Upper lobe of left lung (tissue), 6 donors: ENCODE data around the gene LASP1. TPM values are rescaled to one million over a fixed set of nuclear protein-coding genes. Genes with fewer than 3 reads are reported as not detected.

Source experiments
- ATAC-seq, 2 donors: fragments of 200-7000 bp; cut with Tn5 transposase; one replicate each; pipeline ENCODE4 v1.9.1; 2022; ENCODE audit warnings: mild to moderate bottlenecking in 2 of 2, moderate library complexity in 2 of 2; ENCODE audit not compliant: low FRiP score in 2 of 2
- DNase-seq, 2 donors: peaks; one replicate each; pipeline ENCODE4 v3.0.0-alpha.2; 2019 to 2020
- H3K27ac ChIP-seq, 4 donors: fragments of 200-600 bp; sonication (generic); one replicate each; pipeline ENCODE4 v1.5.1; 2016 to 2019
- H3K27me3 ChIP-seq, 4 donors: fragments of 200-600 bp; sonication (generic); one replicate each; pipeline ENCODE4 v1.5.1; 2017 to 2019
- H3K36me3 ChIP-seq, 4 donors: fragments of 200-600 bp; sonication (generic); one replicate each; pipeline ENCODE4 v1.5.1; 2016 to 2019
- H3K4me1 ChIP-seq, 4 donors: fragments of 200-600 bp; sonication (generic); one replicate each; pipeline ENCODE4 v1.5.1; 2018 to 2019
- H3K4me3 ChIP-seq, 4 donors: fragments of 200-600 bp; sonication (generic); one replicate each; pipeline ENCODE4 v1.5.1; 2017 to 2019; ENCODE audit warnings: mild to moderate bottlenecking in 2 of 4, moderate library complexity in 1 of 4
- H3K9me3 ChIP-seq, 4 donors: fragments of 200-600 bp; sonication (generic); one replicate each; pipeline ENCODE4 v1.5.1; 2018 to 2019
- EP300 ChIP-seq, 4 donors: sonication (generic); formaldehyde crosslinking; IDR thresholded peaks; one replicate each; pipeline ENCODE4 v1.5.1; 2017; ENCODE audit warnings: antibody characterized with exemption in 4 of 4, control low read depth in 2 of 4
- POLR2A ChIP-seq, 4 donors: fragments of 450-650 bp; IDR thresholded peaks; one replicate each; pipeline ENCODE4 v1.5.1; 2016 to 2017; ENCODE audit warnings: antibody characterized with exemption in 4 of 4, mild to moderate bottlenecking in 2 of 4
- POLR2AphosphoS5 ChIP-seq, 2 donors: sonication (generic); formaldehyde crosslinking; IDR thresholded peaks; one replicate each; pipeline ENCODE4 v1.5.1; 2017; ENCODE audit warnings: antibody characterized with exemption in 2 of 2
- WGBS, 2 donors: methylation state at CpG; one replicate each; pipeline ENCODE4 v1.1.5; 2017 to 2018; 5-methylcytosine and 5-hydroxymethylcytosine counted together
- total RNA-seq, 6 donors: library from RNA; depleted of rRNA in 4 of 6; stranded (reverse); fragments of >200 nt in 4 of 6; gene quantifications; one replicate each; pipeline versions ENCODE4 v1.1.0 to v1.2.1, GENCODE V29; 2016 to 2021
- TF ChIP-seq, protein P1 (sequence below), 6 experiments: fragments of 450-650 bp in 4 of 6; fragments of 200-600 bp in 2 of 6; sonication (generic) in 2 of 6; IDR thresholded peaks; one replicate each; pipeline ENCODE4 v1.5.1; 2016 to 2019; ENCODE audit warnings: antibody characterized with exemption in 6 of 6
- donor health status: DM: no; HTN: no; CAD: no; lungs with moderate emphysema.
- donor health status: DM: no; HTN: yes; CAD: no; lungs with severe emphysema.

LASP1 gene, protein sequence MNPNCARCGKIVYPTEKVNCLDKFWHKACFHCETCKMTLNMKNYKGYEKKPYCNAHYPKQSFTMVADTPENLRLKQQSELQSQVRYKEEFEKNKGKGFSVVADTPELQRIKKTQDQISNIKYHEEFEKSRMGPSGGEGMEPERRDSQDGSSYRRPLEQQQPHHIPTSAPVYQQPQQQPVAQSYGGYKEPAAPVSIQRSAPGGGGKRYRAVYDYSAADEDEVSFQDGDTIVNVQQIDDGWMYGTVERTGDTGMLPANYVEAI
- 100 to 1,000 TPM in 5 of 6 donors, 10 to 100 TPM in 1; 97.9 to 168 (median 149) TPM for total RNA-seq

DNA sequence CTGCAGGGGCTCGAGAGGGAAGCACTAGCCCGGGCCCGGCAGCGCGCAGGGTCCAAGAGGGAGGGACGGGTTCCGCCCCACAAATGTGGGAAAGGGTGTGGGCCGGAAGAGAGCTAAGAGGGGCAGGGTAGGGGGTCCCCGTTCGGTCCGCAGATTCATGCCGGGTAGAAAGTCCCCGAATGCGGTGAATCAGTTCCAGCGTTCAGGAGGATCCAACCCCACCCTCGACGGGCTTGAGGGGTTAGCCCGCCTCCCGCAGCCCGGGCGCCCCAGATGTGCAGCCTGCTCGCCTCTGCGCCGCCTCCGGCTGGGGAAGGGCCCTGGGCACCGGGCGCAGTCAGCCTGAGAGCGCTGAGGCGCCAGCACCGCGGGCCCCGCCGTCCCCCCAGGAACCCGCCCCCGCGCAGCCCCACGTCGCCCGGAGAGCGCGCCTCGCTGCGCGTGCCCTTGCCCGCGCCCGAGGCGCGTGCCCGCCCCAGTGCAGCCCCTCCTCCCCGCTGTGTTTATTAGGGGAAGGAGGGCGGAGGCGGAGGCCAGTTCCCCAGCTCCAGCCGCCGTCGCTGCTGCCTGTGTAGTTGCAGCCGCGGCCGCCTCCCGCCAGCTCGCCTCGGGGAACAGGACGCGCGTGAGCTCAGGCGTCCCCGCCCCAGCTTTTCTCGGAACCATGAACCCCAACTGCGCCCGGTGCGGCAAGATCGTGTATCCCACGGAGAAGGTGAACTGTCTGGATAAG lies at the start of gene LASP1:
Gene LASP1 (plus strand): TSS at position 533 of the 733 bp plus-strand sequence. CDS start 132 bp downstream, at position 665.
- H3K27ac ChIP-seq: peak within 1 kb of the TSS; percentile 93 to 99 (median 98)
- TF ChIP-seq POLR2A (IDR thresholded peaks at IDR 0.05) (peak; percentile 89 to 99 (median 94)), EP300 (IDR thresholded peaks at IDR 0.05) (peak in 1 of 4 donors; percentile 67), POLR2AphosphoS5 (IDR thresholded peaks at IDR 0.05) (peak; percentile 97 to 99)
- TF ChIP-seq, protein P1, sequence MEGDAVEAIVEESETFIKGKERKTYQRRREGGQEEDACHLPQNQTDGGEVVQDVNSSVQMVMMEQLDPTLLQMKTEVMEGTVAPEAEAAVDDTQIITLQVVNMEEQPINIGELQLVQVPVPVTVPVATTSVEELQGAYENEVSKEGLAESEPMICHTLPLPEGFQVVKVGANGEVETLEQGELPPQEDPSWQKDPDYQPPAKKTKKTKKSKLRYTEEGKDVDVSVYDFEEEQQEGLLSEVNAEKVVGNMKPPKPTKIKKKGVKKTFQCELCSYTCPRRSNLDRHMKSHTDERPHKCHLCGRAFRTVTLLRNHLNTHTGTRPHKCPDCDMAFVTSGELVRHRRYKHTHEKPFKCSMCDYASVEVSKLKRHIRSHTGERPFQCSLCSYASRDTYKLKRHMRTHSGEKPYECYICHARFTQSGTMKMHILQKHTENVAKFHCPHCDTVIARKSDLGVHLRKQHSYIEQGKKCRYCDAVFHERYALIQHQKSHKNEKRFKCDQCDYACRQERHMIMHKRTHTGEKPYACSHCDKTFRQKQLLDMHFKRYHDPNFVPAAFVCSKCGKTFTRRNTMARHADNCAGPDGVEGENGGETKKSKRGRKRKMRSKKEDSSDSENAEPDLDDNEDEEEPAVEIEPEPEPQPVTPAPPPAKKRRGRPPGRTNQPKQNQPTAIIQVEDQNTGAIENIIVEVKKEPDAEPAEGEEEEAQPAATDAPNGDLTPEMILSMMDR (IDR thresholded peaks at IDR 0.05): no peak
- H3K36me3 ChIP-seq: peaks cover 0 to 2% (median 0%) of the 10 kb centered on the region in 4 donors
- peak; percentile 90 to 91 for ATAC-seq
- DNase-seq: peak; percentile 91 to 97
- peaks cover 0 to 3% (median 0%) of the 10 kb centered on the region in 4 donors for H3K9me3 ChIP-seq
- H3K4me1 ChIP-seq: peaks cover 39 to 52% (median 43%) of the 10 kb centered on the region in 4 donors
- WGBS, 2 donors: 0 to 1% methylated on average over 31 to 33 of the region's 73 CpGs
- no peaks in the 10 kb centered on the region for H3K27me3 ChIP-seq
- peak within 1 kb of the TSS; percentile 78 to 99 (median 97) for H3K4me3 ChIP-seq

DNA sequence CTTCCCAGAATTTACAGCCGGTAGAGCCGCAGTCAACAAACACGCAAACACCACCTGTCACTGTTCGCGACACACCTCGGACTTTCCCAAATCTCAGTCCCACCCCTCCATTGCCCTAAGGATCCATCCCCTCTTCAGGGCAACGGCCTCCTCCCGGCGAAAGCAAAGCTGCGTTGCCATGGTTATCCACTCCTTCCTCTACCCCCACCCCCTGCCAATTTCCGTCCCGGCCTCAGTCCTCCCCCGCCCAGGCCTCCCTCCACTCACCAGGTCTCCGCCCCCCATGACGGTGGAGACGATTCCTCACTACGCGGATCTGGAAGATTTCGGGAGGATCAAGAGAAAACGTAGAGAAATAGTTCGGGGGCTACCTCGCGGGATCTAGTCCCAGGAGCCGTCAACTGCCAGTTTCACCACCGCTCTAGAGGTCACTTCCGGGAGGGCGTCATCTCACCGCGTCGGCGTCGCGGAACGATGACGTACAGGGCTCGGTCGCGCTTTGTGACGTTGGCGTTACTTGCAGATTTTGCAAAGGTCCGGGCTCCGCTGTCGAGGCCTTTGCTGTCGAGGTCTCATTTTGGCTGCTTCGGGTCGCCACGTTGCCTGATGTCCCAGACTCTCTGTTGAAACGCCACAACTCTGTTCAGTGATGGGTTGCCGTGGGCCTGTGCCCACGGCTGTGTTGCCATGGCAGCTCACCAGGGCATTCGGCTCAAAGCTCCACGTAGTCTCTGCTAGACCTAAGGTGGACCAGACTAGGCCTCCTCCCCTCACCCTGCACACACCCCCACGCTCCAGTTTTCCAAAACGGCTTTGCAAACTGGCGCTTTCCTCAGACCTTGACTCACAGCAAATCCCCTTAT lies 44.7 kb upstream of the LASP1 start, which contains the start of gene CWC25:
Gene CWC25 (minus strand): TSS at position 423 of the 863 bp plus-strand sequence. CDS start 138 bp downstream, at position 285.
- peak; percentile 86 to 100 for DNase-seq
- Histone ChIP-seq H3K27ac (peak within 1 kb of the TSS; percentile 95 to 100 (median 98)), H3K27me3 (no peaks in the 10 kb centered on the region), H3K4me1 (peaks cover 17 to 39% (median 23%) of the 10 kb centered on the region in 4 donors), H3K36me3 (peaks cover 9 to 14% (median 13%) of the 10 kb centered on the region in 4 donors), H3K9me3 (no peaks in the 10 kb centered on the region), H3K4me3 (peak within 1 kb of the TSS; percentile 61 to 85 (median 72))
- TF ChIP-seq EP300 (IDR thresholded peaks at IDR 0.05) (peak in 2 of 4 donors; percentile 39 to 95), POLR2A (IDR thresholded peaks at IDR 0.05) (peak; percentile 72 to 95 (median 81)), POLR2AphosphoS5 (IDR thresholded peaks at IDR 0.05) (peak; percentile 99)
- TF ChIP-seq, protein P1 (IDR thresholded peaks at IDR 0.05): peak in 1 of 6 experiments; percentile 44
- WGBS, 2 donors: 1 to 2% methylated on average over 18 to 50 of the region's 55 CpGs
- ATAC-seq: peak; percentile 90 to 95

DNA sequence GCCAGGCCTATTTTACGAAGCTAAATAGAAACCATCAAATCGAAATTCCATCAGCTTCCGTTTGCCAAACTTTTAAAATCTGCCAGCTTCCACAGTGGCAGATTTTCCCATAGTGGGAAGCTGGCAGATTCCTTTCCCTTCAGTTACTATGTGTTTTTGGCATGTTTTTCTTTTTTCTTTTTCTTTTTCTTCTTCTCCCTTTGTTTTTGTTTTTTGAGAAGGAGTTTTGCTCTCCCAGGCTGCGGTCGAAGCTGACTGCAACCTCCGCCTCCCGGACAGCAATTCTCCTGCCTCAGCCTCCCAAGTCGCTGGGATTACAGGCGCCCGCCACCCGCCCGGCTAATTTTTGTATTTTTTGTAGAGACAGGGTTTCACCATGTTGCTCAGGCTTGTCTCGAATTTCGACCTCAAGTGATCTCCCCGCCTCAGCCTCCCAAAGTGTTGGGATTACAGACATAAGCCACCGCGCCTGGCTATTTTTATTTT lies 44.1 kb upstream of the LASP1 start:
- DNase-seq (no peak), ATAC-seq (no peak)
- peak overlapping the region in 3 of 4 donors; percentile 67 to 85 (median 78) for H3K4me3 ChIP-seq
- no peaks in the 10 kb centered on the region for H3K27me3 ChIP-seq
- peak overlapping the region; percentile 95 to 100 (median 98) for H3K27ac ChIP-seq
- H3K36me3 ChIP-seq: peaks cover 2 to 8% (median 6%) of the 10 kb centered on the region in 4 donors
- WGBS, 2 donors: 95% methylated on average over 17 of the region's 17 CpGs
- TF ChIP-seq POLR2AphosphoS5 (IDR thresholded peaks at IDR 0.05): no peak
- TF ChIP-seq EP300 (IDR thresholded peaks at IDR 0.05): no peak
- no peak for TF ChIP-seq POLR2A (IDR thresholded peaks at IDR 0.05)
- TF ChIP-seq, protein P1 (IDR thresholded peaks at IDR 0.05): no peak
- H3K9me3 ChIP-seq: no peaks in the 10 kb centered on the region
- peaks cover 17 to 39% (median 23%) of the 10 kb centered on the region in 4 donors for H3K4me1 ChIP-seq

DNA sequence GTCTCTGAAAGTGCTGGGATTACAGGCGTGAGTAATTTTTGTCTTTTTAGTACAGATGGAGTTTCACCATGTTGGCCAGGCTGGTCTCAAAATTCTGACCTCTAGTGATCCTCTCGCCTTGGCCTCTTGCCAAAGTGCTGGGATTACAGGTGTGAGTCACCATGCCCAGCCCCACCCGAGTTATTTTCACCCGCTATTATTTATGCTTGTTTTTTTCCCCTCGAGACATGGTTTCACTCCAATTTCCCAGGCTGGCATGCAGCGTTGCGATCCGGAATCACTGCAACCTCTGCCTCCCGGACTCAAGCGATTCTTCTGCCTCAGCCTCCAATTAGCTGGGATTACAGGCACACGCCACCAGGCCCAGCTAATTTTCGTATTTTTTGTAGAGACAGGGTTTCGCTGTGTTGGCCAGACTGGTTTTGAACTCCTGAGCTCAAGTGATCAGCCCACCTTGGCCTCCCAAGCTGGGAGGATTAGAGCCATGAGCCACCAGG lies 25.5 kb upstream of the LASP1 start:
- 77 to 88% methylated on average over 12 to 13 of the region's 13 CpGs for WGBS, 2 donors
- DNase-seq: no peak
- ATAC-seq: no peak
- no peak overlapping the region for H3K27ac ChIP-seq
- no peaks in the 10 kb centered on the region for H3K27me3 ChIP-seq
- no peaks in the 10 kb centered on the region for H3K9me3 ChIP-seq
- peaks cover 5 to 31% (median 25%) of the 10 kb centered on the region in 4 donors for H3K36me3 ChIP-seq
- TF ChIP-seq EP300 (IDR thresholded peaks at IDR 0.05): no peak
- TF ChIP-seq, protein P1 (IDR thresholded peaks at IDR 0.05): no peak
- H3K4me3 ChIP-seq: no peak overlapping the region
- H3K4me1 ChIP-seq: no peaks in the 10 kb centered on the region
